Suppressor macrophage treated with lipopolysaccharide for 1 hour (primary cell): ENCODE data around the gene REC114.
"Not testable (repeated sequence)": the region's sequence is repeated elsewhere in the genome, so short reads cannot be mapped to it uniquely, and the experiment has no call there.

Source experiments
- DNase-seq, 3 donors: peaks; one replicate each; pipeline ENCODE4 v3.0.0-alpha.2; 2020 to 2022

REC114 gene

DNA sequence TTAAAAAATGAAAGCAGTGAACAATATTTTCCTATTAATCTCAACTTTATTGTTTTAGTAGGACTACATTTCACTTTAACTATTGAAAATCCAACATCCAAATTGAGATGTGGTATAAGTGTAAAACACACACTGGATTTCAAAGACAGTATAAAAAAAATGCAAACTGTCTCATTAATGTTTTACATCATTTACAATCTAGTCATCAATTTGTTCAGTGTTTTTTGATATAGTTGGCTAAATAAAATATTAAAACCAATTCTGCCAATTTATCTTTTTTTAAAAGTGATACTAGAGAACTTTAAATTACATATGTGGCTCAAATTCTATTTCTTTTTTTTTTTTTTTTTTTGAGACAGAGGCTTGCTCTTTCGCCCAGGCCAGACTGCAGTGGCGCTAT is 95.2 kb downstream of the REC114 start:
- DNase-seq, result no peak

DNA sequence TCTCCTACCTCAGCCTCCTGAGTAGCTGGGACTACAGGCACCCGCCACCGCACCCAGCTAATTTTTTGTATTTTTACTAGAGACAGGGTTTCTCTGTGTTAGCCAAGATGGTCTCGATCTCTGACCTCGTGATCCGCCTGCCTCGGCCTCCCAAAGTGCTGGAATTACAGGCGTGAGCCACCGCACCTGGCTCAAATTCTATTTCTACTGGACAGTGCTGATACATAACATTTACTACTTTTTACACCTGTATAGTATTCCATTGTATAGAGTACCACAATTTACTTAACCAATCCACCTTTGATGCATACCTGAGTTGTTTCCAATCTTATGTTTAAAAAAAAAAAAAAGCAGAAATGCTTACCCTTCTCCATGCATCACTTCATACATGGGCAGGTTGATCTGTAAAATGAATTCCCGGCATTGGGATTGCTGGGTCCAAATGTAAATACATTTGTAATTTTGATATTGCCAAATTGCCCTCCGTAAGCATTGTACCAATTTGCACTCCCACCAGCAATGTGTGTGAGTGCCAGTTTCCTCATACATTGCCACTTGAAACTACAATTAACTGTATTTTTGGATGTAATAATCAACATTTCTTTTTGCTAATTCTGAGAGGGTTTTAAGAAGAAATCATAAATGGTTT is 95.7 kb downstream of the REC114 start:
- DNase-seq, result no peak

GRCh38 chr15:73539212-73540128 is 96.5 kb downstream of the REC114 start:
- peak in 1 of 3 donors; percentile 28 for DNase-seq

DNA sequence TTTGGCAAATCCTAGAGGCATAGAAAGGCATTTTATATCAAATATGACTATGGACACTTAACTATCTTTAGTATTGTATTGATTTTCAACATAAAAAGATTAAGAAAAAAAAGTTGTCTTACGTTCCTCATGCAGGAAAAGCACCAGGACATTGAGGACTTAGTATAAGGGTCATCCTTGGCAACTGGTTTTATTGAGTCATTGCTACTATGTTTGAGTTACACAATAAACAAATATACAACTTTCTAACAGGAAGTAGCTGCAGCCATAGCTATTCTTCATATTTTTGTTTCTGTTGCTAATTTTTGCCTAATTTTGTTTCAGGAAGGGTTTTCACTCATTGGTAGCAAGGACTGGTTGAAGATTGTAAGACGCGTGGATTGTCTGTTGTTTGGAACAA is 97.2 kb downstream of the REC114 start:
- DNase-seq, result peak; percentile 47 to 81 (median 75)

- no peak for DNase-seq
Observed at GRCh38 chr15:73541479-73541878, 98.5 kb downstream of the REC114 start.

- not testable (repeated sequence) for DNase-seq
Observed at GRCh38 chr15:73548925-73549324, 106.0 kb downstream of the REC114 start.

GRCh38 chr15:73550190-73550589 is 107.2 kb downstream of the REC114 start:
- no peak for DNase-seq

DNA sequence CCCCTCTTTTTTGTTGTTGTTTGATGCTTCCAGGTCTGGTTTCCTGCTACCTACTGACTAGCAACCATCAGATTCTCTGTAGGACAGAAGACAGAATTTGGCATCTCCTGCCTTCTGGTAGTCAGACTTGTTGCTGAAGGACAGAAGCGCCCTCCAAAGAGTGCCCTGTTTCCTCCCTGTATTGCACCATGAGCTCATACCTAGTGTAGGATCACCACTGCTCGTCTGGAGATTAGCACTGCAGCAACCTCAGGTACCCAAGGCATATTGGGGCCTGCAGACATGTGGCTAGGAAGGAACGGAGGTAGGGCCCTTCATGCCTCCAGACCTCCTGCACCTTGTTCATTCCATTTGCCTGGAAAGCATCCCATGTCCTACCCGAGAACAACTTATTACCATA is 112.1 kb downstream of the REC114 start:
- DNase-seq, result no peak

- DNase-seq, result peak in 2 of 3 donors; percentile 19 to 33
Observed at GRCh38 chr15:73558529-73558928, 115.6 kb downstream of the REC114 start.

DNA sequence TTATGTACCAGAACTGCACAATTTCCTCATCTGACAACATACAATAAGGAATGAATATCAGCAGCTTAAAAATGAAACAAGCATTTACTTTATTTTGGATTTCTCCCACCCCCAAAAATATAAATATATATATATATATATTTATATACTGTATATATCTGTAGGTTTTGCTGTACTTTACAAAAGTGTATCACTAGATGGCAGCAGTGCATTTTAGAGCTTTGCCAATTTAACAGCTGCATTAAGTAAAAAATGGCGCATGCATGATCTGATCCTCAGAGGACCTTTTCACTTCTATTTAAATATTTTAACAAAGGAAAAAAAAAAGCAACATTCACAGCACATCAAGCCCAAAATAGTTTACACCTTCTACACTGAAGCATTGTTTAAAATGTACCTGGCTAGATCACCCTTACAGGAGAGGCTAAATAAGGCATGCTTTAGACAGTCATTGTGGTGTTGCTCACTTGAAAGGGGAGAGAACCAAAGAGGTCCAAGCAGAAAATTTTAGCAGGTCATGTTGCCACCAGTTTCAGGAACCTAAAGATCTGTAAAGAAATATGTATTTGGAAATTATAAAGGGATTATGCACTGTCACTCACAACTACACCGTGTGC is 117.6 kb downstream of the REC114 start:
- DNase-seq, result peak; percentile 65 to 83 (median 81)

GRCh38 chr15:73564255-73564654 is 121.3 kb downstream of the REC114 start:
- DNase-seq, result peak; percentile 59 to 76 (median 74)

- no peak for DNase-seq
Observed at GRCh38 chr15:73567020-73567419, 124.1 kb downstream of the REC114 start.

GRCh38 chr15:73568564-73569280 is 125.8 kb downstream of the REC114 start:
- no peak for DNase-seq

DNA sequence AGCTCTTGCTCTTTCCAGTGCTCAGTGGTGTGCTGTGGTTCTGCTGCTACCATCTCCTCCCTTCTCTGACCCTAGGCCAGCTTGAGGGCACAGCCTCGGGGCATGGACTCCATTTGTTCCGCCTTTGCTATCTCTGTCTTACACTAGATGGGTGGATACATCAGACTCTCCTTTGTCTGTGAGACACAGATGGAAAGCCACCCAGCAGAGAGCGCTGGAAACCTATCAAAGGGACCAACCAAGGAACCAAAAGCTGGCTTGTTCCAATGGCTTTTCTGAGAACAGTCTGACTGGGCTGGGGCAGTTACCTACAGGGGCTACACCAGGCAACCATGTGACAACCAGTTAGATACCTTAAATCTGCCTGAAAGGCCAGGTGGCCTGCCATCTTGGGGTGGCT is 126.4 kb downstream of the REC114 start:
- DNase-seq, result no peak

DNA sequence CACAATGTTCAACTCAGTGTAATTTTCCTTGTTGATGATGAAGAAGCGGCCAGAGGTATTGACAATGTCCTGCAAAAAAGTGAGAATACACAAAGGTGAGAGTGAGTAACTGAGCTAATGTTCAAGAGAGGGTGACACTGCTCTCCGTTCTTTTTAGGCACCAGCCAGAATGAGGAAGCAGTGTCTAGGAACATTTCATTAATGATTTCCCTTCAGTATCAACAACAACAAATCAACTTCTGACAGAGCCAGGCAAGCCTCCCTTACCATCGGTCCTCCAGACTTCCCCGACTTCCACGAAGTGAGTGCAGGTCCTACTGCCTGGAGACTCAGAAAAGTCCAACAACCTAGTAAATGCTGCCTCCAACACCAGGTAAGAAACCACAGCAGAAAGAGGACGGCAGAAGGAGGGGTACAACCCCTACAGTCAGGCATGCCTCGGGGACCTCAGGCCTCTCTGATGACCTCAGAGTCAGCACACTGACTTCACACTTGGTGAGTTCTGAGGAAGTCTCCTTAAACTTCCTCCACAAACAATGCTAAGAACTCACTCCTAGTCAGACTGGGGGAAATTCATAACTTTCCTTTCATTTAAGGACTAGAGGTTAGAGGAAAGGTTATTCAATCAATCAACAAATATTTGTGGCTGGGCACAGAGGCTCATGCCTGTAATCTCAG is 127.5 kb downstream of the REC114 start:
- DNase-seq, result peak; percentile 79 to 83 (median 81)

- DNase-seq, result no peak
Observed at GRCh38 chr15:73571346-73571745, 128.4 kb downstream of the REC114 start.

DNA sequence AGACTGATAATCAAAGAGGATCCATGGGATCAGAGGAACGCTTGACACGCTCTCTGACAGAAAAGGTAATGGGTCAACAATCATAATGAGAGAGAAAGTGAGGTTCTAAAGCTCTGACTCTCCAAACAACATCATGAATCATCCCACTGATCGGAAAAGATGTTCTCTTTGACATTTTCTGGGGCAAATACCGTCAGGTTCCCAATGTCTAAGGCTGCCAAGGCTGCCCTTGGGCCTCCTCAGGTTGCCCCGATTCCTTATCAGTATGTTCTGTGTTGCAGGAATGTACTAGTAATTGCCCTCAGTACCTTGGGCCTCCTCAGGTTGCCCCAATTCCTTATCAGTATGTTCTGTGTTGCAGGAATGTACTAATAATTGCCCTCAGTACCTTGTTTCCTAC is 129.3 kb downstream of the REC114 start:
- no peak for DNase-seq

DNA sequence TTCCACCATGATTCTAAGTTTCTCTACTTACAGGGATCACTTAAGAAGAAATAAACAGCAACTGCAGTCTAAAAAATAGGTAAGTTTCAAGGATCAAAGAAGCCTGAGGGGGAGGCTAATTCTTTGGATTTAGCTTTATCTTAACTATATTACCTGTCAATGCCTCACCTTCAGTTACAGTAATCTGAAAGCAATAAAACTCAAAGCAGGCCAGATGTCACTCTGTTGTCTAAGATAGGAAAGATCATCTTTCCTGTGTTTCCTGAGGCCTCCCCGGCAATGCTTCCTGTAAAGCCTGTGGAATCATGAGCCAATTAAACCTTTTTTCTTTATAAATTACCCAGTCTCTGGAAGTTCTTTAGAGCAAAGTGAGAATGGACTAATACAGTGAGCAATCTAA is 130.1 kb downstream of the REC114 start:
- no peak for DNase-seq

- peak in 1 of 3 donors; percentile 22 for DNase-seq
Observed at GRCh38 chr15:73573572-73573971, 130.6 kb downstream of the REC114 start.

DNA sequence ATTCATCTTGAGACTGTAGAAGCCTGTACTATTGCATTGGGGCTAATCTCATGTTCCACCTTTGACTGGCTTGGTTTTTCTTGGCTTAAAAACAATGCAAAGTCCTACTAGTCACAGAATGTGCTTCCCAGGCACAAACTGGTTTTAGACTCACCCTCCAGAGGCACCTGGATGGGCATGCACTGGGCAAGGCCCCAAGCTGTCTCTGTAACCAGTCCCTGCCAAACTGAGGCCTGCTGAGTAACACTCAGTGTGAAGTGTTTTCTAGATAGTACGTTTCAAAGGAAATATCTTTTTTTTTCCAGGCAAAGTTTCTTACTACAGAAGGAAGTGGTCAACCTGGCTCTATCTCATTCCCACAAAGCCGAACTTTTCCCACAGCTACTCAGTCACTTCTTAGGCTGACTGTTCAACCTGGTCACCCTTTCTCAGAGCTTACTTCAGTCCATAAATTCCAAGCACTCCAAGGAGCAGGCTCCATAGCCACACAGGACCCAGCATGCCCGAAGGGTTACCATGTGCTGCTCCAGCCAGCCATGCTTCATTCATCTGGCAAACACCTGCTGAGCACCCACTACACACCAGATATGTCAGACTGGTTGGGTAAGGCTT is 132.8 kb downstream of the REC114 start:
- no peak for DNase-seq

DNA sequence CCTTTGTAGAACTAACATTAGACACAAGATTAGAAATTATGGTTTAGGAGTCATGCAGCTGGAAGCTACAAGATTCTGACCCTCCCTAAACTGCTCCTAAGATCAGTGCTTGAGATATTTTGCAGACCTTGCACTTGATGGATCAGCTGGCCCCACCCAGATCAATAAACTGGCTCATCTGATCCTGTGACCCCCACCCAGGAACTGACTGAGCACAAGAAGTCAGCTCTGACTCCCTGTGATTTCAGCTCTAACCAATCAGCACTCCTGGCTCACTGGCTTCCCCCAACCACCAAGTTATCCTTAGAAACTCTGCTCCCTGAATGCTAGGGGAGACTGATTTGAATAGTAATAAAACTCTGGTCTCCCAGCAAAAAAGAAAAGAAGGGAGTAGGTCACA is 134.6 kb downstream of the REC114 start:
- DNase-seq, result not testable (repeated sequence)

DNA sequence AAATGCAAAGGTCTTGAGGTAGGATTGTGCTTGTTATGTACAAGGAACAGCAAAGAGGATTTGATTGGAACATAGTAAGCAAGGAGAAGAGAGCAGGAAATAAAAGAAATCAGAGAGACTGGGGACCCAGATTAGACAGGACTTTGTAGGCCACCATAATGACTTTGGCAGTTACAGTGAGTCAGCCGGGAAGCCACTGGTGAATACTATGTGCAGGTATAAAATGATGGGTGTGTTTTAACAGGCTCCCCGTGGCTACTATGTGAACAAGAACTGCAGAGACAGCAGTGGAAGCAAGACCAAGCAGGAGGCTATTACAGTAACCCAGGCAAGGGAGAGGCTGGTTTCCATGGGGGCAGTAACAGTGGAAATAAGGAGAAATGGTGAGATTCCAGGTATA is 135.1 kb downstream of the REC114 start:
- no peak for DNase-seq
